Measurements from ENCODE around the gene PGAP2.

PGAP2 gene

DNA sequence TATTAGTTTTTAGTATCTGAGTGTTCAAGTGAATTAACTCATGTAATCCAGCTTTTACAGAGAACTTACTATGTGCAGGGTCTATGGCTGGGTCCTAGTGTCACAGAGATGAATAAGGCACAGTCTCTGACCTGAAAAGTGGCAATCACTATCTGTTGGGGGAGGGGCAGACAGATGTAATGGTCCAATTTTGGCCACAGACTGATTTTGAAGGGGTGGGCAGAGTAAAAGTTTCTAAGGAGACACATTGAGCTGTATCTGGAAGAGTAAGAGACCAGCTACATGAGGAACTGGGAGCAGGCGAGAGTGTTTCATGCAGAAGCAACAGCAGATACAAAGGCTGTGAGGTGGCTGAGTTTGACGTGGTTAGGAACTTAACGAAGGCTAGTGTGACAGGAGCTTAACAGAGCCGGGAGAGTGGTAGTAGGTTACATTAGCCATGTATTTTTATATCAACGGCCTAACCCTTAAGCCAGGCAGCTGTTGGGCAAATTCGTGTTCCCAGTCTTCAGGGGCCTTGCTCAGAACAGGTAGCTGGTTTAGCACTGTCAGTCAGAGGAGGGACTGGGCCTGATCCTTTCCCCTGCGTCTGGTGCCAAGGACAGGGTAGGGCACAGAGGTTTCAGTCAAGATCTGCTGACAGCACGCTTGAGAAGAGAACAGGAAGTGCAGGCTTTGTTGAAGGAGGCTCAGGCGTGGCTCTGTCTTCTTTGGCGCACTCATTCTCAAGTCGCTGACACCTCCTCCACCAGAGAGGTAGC lies 45.7 kb downstream of the PGAP2 start:
- TF ChIP-seq SIN3A (IDR thresholded peaks at IDR 0.05; ENCODE audit: borderline replicate concordance, insufficient read depth, low read length), result no peak
- TF ChIP-seq POLR2AphosphoS5 (IDR thresholded peaks at IDR 0.05; ENCODE audit: low read depth, low read length), result no peak
- TF ChIP-seq REST (IDR thresholded peaks at IDR 0.05; ENCODE audit: insufficient read depth in 1 of 2, low read depth in 2 of 2, low read length in 2 of 2), result no peak
- no peak for TF ChIP-seq FOXP2 (optimal IDR thresholded peaks at IDR 0.05; ENCODE audit: borderline replicate concordance, extremely low read depth, extremely low read length, insufficient read depth)
- no peak for TF ChIP-seq TAF1 (IDR thresholded peaks at IDR 0.05; ENCODE audit: borderline replicate concordance, insufficient read depth, low read length)

DNA sequence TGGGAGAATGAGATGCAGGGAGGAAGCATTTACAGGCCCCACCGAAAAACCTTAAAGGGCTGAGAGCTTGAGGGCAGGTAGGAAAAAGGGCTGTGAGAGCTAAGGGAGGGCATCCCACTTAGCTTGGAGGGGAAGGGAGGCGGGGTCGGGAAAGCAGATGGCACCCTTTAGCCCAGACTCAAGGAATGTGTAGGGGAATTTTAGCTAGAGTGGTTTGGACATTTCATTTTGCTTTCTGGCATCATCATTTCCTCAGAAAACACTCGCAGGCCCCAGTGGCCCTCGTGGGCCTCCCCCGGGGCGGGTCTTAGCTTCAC lies 46.3 kb downstream of the PGAP2 start:
- no peak for TF ChIP-seq TAF1 (IDR thresholded peaks at IDR 0.05; ENCODE audit: borderline replicate concordance, insufficient read depth, low read length)

GRCh38 chr11:3854977-3855807 lies 46.8 kb downstream of the PGAP2 start, which contains the start of gene STIM1:
STIM1 (plus strand) TSS chr11:3855664; CDS start chr11:3856271, 607 bp downstream.
- TF ChIP-seq REST (IDR thresholded peaks at IDR 0.05; ENCODE audit: insufficient read depth in 1 of 2, low read depth in 2 of 2, low read length in 2 of 2) (peak in 1 of 2 experiments; percentile 42; a peak in 1 of 4 replicates), FOXP2 (optimal IDR thresholded peaks at IDR 0.05; ENCODE audit: borderline replicate concordance, extremely low read depth, extremely low read length, insufficient read depth) (peak; percentile 37), SIN3A (IDR thresholded peaks at IDR 0.05; ENCODE audit: borderline replicate concordance, insufficient read depth, low read length) (peak; percentile 59; the same call in 1 of the 2 replicates), POLR2AphosphoS5 (IDR thresholded peaks at IDR 0.05; ENCODE audit: low read depth, low read length) (peak; percentile 69), TAF1 (IDR thresholded peaks at IDR 0.05; ENCODE audit: borderline replicate concordance, insufficient read depth, low read length) (peak; percentile 62; the same call in 1 of the 2 replicates)

- 0 out of 4 replicates have a peak, but pooled peaks of 1 of the 2 experiments have one; percentile 3 for TF ChIP-seq REST (IDR thresholded peaks at IDR 0.05; ENCODE audit: insufficient read depth in 1 of 2, low read depth in 2 of 2, low read length in 2 of 2)
- TF ChIP-seq TAF1 (IDR thresholded peaks at IDR 0.05; ENCODE audit: borderline replicate concordance, insufficient read depth, low read length), result no peak
- no peak for TF ChIP-seq FOXP2 (optimal IDR thresholded peaks at IDR 0.05; ENCODE audit: borderline replicate concordance, extremely low read depth, extremely low read length, insufficient read depth)
These were observed 47.6 kb downstream of the PGAP2 start for GRCh38 chr11:3855808-3856491.

DNA sequence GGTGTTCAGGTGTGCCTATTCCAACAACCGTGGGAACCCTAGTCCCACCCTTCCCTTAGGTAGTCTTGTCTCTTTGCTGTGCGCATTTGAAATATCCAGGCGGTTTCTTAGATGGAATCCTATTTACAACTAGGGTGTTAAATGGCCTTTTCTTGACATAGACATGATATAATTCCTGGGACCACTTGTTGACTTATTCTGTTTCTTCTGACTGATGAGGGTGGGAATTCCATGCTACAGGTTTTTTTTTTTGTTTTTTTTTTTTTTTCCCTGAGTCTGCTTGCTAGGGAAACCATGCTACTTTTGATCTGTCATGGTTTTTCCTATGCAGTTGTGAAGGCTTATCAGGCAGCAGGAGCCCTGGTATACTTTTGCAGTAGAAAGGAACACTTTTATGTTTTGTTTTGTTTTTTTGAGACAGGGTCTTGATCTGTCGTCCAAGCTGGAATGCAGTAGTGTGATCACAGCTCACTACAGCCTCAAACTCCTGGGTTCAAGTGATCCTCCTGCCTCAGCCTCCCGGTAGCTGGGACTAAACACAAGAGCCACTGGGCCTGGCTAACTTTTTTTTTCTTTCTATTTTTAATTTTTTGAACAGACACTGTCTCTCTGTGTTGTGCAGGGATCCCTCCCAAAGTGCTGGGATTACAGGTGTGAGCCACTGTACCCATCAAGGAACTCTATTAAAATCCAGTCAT lies 48.6 kb downstream of the PGAP2 start:
- no peak for TF ChIP-seq FOXP2 (optimal IDR thresholded peaks at IDR 0.05; ENCODE audit: borderline replicate concordance, extremely low read depth, extremely low read length, insufficient read depth)
- no peak for TF ChIP-seq POLR2AphosphoS5 (IDR thresholded peaks at IDR 0.05; ENCODE audit: low read depth, low read length)
- TF ChIP-seq REST (IDR thresholded peaks at IDR 0.05; ENCODE audit: insufficient read depth in 1 of 2, low read depth in 2 of 2, low read length in 2 of 2), result no peak
- no peak for TF ChIP-seq TAF1 (IDR thresholded peaks at IDR 0.05; ENCODE audit: borderline replicate concordance, insufficient read depth, low read length)
- no peak for TF ChIP-seq SIN3A (IDR thresholded peaks at IDR 0.05; ENCODE audit: borderline replicate concordance, insufficient read depth, low read length)

Data from PFSK-1 (cell line).